Erythroblast (primary cell): Measurements from ENCODE around the gene ZNF469.

Experiments
- GATA1 ChIP-seq: IDR thresholded peaks from 2 replicates; pipeline ENCODE4 v1.6.1; 2011; ENCODE audit warnings: low read depth, mild to moderate bottlenecking, control low read depth, low read length, moderate library complexity
- POLR2A ChIP-seq: IDR thresholded peaks from 2 replicates; pipeline ENCODE4 v1.6.1; 2011; ENCODE audit warnings: mild to moderate bottlenecking, low read length

DNA sequence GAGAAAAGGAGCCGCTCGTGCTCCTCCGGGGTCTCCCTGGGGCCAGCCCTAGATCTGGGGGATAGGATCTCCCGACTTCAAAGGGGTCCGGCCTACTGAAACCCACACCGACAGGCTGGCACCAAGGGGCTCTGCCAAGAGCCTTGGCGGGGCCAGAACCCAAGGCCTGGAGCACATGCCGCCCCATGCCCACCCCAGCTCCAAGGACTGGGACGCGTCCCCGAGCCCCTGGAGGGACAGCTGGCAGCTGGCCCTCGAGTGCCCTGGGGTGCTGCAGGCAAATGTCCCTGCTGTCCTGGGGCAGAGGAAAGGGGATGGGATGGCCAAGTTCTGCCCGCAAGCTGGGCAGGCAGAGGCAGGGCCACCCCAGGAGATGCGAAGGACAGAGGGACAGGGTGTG, 38.5 kb downstream of the ZNF469 start:
- TF ChIP-seq POLR2A (no peak), GATA1 (no peak)
